Thoracic aorta (tissue), 2 donors: Measurements from ENCODE around the gene SKP2. TPM values are rescaled to one million over a fixed set of nuclear protein-coding genes. Genes with fewer than 3 reads are reported as not detected.

Source experiments
- ATAC-seq: fragments of 150-250 bp; one replicate; pipeline ENCODE4 v1.8.0; 2017; ENCODE audit warnings: low read depth; ENCODE audit not compliant: insufficient number of reproducible peaks, low FRiP score
- DNase-seq: peaks from one replicate; pipeline ENCODE4 v3.0.0-alpha.2; 2020; ENCODE audit warnings: low spot score
- H3K27ac ChIP-seq, 2 donors: fragments of 200-600 bp; sonication (generic); 1 replicate in 1 of 2; 2 replicates in 1 of 2; pipeline ENCODE4 v1.5.1; 2016; ENCODE audit warnings: mild to moderate bottlenecking in 2 of 2, moderate library complexity in 2 of 2
- H3K27me3 ChIP-seq: fragments of 200-600 bp; sonication (generic); replicated peaks from 2 replicates; pipeline ENCODE4 v1.6.0; 2016; ENCODE audit warnings: mild to moderate bottlenecking; ENCODE audit not compliant: insufficient read depth
- H3K36me3 ChIP-seq: fragments of 200-600 bp; sonication (generic); one replicate; pipeline ENCODE4 v1.5.1; 2016
- H3K4me1 ChIP-seq, 2 donors: fragments of 200-600 bp; sonication (generic); 1 replicate in 1 of 2; 2 replicates in 1 of 2; pipeline versions ENCODE4 v1.5.1 to v1.6.0; 2016; ENCODE audit warnings: low read depth in 2 of 2, mild to moderate bottlenecking in 1 of 2; ENCODE audit not compliant: control insufficient read depth in 1 of 2
- H3K4me3 ChIP-seq: fragments of 200-600 bp; sonication (generic); 2 replicates; pipeline ENCODE4 v1.5.1; 2016; ENCODE audit warnings: mild to moderate bottlenecking
- H3K9me3 ChIP-seq: fragments of 200-600 bp; sonication (generic); 2 replicates; pipeline ENCODE4 v1.5.1; 2016
- CTCF ChIP-seq: fragments of 200-600 bp; sonication (generic); IDR thresholded peaks from one replicate; pipeline ENCODE4 v1.5.1; 2019; ENCODE audit warnings: antibody characterized with exemption
- total RNA-seq, 2 donors: library from RNA; depleted of rRNA; stranded (reverse); fragments of >200 nt; gene quantifications; one replicate each; pipeline versions ENCODE4 v1.1.0 to v1.2.3, GENCODE V29; 2016

The SKP2 gene
- total RNA-seq, 2 donors from 2014 or later = 6.4 to 7.8 TPM

DNA sequence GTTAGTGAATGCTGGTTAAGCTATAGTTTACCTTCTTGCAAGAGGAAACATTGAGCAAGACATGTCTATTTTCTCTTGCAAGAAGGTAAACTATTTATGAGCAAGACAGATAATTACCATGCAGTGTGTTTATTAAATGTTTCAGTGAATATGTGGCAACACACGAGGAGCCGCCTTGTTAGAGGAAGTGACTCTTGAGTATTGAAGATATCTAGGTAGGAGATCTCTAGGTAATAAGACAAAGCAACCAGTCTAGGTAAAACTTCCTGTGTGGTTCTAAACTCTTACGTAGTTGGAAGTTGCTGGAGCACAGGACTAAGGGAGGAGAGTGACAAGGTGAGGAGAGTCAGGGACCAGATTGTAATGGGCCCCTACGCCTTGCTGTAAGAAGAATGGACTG is 16.8 kb downstream of the SKP2 start:
- TF ChIP-seq CTCF = no peak
- H3K27ac ChIP-seq = no peak overlapping the region
- peaks cover 25% of the 10 kb centered on the region for H3K36me3 ChIP-seq
- H3K9me3 ChIP-seq = no peaks in the 10 kb centered on the region
- H3K27me3 ChIP-seq = no peaks in the 10 kb centered on the region
- peaks cover 0 to 4% of the 10 kb centered on the region in 2 donors for H3K4me1 ChIP-seq
- no peak overlapping the region for H3K4me3 ChIP-seq
- ATAC-seq (no peak), DNase-seq (no peak)

- Histone ChIP-seq H3K36me3 (peaks cover 18% of the 10 kb centered on the region), H3K9me3 (no peaks in the 10 kb centered on the region), H3K27ac (no peak overlapping the region), H3K4me1 (peaks cover 0 to 8% of the 10 kb centered on the region in 2 donors), H3K4me3 (no peak overlapping the region), H3K27me3 (no peaks in the 10 kb centered on the region)
- DNase-seq = no peak
- no peak for ATAC-seq
- TF ChIP-seq CTCF = no peak
Observed at GRCh38 chr5:36170832-36171424, 19.0 kb downstream of the SKP2 start.

GRCh38 chr5:36172599-36172998 is 20.7 kb downstream of the SKP2 start:
- TF ChIP-seq CTCF = no peak
- no peaks in the 10 kb centered on the region for H3K9me3 ChIP-seq
- peaks cover 0 to 8% of the 10 kb centered on the region in 2 donors for H3K4me1 ChIP-seq
- H3K4me3 ChIP-seq = no peak overlapping the region
- H3K27ac ChIP-seq = no peak overlapping the region
- no peak for DNase-seq
- peaks cover 14% of the 10 kb centered on the region for H3K36me3 ChIP-seq
- no peaks in the 10 kb centered on the region for H3K27me3 ChIP-seq
- ATAC-seq = no peak

GRCh38 chr5:36173426-36173825 is 21.5 kb downstream of the SKP2 start:
- no peaks in the 10 kb centered on the region for H3K9me3 ChIP-seq
- H3K27ac ChIP-seq = no peak overlapping the region
- peaks cover 6% of the 10 kb centered on the region for H3K36me3 ChIP-seq
- peaks cover 0 to 8% of the 10 kb centered on the region in 2 donors for H3K4me1 ChIP-seq
- no peak for TF ChIP-seq CTCF
- H3K27me3 ChIP-seq = no peaks in the 10 kb centered on the region
- DNase-seq (no peak), ATAC-seq (no peak)
- H3K4me3 ChIP-seq = no peak overlapping the region

GRCh38 chr5:36174119-36174518 is 22.2 kb downstream of the SKP2 start:
- no peak overlapping the region for H3K4me3 ChIP-seq
- no peaks in the 10 kb centered on the region for H3K9me3 ChIP-seq
- TF ChIP-seq CTCF = no peak
- no peak for ATAC-seq
- no peaks in the 10 kb centered on the region for H3K36me3 ChIP-seq
- no peak overlapping the region for H3K27ac ChIP-seq
- no peak for DNase-seq
- H3K27me3 ChIP-seq = no peaks in the 10 kb centered on the region
- peaks cover 0 to 8% of the 10 kb centered on the region in 2 donors for H3K4me1 ChIP-seq
